HG02973 (cell line): ENCODE results near the gene KLHL11.
A peak's percentile ranks its signal among the peaks of the same experiment; 100 is the strongest.

Source experiments
- ATAC-seq: cut with Tn5 transposase; IDR thresholded peaks from one replicate; pipeline ENCODE4 v1.9.1; 2021; ENCODE audit warnings: moderate library complexity; ENCODE audit not compliant: unreplicated experiment

The KLHL11 gene, protein sequence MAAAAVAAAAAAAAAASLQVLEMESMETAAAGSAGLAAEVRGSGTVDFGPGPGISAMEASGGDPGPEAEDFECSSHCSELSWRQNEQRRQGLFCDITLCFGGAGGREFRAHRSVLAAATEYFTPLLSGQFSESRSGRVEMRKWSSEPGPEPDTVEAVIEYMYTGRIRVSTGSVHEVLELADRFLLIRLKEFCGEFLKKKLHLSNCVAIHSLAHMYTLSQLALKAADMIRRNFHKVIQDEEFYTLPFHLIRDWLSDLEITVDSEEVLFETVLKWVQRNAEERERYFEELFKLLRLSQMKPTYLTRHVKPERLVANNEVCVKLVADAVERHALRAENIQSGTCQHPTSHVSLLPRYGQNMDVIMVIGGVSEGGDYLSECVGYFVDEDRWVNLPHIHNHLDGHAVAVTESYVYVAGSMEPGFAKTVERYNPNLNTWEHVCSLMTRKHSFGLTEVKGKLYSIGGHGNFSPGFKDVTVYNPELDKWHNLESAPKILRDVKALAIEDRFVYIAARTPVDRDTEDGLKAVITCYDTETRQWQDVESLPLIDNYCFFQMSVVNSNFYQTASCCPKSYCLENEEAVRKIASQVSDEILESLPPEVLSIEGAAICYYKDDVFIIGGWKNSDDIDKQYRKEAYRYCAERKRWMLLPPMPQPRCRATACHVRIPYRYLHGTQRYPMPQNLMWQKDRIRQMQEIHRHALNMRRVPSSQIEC

DNA sequence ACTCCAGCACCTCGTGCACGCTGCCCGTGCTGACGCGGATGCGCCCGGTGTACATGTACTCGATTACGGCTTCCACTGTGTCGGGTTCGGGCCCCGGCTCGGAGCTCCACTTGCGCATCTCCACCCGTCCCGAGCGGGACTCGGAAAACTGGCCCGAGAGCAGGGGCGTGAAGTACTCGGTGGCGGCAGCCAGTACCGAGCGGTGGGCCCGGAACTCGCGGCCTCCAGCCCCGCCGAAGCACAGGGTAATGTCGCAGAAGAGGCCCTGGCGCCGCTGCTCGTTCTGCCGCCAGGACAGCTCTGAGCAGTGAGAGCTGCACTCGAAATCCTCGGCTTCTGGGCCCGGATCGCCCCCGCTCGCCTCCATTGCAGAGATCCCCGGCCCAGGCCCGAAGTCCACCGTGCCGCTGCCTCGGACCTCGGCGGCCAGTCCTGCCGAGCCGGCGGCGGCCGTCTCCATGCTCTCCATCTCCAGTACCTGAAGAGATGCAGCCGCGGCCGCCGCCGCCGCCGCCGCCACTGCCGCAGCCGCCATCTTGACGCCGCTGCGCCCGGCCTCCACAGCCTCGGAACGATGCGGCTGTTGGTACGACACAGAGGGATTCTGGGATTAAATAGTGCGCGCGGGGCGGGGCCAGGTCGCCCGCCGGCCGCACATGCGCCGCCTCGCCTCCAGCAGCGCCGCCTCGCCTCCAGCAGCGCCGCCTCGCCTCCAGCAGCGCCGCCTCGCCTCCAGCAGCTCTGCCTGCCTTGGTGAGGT is at the start of gene KLHL11:
Gene KLHL11 (minus strand): TSS at position 588 of the 760 bp plus-strand sequence. CDS start 53 bp downstream, at position 535.
- ATAC-seq = peak; percentile 77

DNA sequence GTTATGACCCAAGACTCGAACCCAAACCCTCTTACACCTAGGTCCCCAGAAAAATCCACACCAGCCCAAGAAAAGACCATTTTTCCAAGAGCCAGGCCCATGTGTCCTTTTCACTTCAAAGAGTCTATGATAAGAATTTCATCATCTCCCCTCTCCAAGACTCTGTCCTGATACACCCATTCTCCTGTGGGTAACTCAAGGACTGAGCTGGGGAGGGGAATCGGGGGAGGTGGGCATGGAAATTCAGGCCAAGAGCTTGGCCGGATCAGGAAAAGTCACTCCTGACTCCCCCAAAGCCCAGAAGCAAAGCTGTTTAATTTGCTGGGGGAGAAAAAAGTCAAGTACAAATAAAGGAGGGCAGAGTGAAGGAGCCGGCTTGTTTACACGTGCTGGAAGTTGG is 49.8 kb upstream of the KLHL11 start:
- no peak for ATAC-seq

DNA sequence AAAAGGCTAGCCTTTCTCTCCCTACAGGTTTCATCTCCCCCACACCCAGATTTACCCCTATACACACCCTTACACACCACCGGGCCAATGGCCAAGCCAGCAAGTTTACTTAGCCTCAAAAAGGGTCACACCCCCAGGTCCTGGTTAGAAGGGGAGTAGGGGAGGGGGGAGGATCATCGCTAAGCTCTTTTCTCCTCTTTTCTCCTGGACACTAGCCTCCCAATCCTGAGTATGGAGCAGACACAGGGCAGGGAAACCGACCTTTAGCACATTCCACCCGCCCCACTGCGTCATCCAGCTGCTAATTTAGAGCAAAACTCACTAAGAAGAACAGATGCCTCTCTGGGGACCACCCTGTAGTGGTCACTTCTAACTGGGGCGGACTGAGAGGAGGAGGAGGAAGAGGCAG is 49.1 kb upstream of the KLHL11 start:
- no peak for ATAC-seq

DNA sequence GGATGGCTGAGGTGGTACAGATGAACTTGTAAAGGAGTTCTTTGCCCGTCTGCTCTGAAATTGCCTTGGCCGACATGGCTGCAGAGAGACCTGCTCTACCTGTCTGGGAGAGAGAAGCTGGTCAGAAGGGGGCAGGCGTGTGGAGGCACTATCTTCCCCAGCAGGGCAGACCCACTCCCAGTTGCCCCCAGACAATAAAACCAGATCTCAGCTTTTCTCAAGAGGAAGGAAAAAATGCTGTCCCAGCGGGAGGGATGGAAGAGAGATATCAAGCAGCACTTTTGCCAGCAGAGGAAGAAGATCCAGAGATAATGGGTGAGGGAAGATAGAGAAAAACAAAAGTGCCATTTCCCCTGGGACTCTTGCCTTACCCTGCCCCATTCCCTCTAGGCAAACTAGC is 48.6 kb upstream of the KLHL11 start:
- no peak for ATAC-seq

DNA sequence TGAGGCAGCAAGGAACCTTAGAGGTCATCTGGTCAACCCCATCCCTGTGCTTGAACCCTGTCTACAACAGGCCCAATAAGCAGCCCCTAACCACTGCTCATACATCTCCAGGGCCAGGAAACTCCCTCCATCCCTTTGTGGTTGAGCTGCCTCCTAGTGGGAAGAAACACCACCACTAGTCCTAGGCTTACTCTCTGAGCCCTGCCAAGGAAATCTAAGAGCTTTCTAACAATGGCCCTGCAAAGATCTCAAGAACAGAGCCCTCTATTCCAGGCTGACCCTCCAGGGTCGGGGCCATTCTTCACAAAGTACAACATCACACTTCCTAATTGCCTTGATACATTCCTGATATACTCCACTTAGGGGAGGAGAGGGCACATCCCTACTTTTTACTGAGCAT is 47.7 kb upstream of the KLHL11 start:
- no peak for ATAC-seq

DNA sequence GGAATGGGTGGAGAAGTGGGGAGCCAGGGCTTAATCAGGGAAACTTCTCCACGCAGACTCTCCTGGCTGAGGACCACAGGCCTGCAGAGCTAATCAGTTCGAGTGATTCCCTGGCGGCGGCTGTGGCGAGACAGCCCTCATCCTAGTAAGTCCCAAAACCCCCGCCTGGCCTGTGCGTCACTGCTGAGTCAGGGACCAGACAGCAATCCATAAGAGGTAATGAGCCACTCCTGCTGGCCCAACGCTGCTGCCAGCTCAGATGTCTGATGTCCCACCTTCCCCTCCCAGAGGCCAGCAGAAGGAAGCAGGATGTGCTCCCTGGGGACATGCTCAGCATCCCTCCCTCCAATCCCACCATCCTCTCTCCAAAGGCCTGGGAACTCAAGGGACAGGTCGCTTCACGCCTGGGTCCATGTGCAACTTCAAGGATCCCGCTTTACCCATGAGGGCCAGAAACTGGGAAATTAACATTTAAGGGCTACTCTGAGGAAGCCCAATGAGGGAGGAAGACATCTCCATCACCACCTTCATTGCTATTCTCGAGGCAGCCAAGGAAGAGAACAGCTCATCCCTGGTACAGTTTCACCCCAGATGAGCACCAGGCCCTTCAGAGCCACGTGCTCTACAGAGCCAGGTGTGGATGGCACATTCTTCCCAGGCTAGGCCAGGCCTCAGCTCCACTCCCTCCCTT is 45.6 kb upstream of the KLHL11 start:
- no peak for ATAC-seq

DNA sequence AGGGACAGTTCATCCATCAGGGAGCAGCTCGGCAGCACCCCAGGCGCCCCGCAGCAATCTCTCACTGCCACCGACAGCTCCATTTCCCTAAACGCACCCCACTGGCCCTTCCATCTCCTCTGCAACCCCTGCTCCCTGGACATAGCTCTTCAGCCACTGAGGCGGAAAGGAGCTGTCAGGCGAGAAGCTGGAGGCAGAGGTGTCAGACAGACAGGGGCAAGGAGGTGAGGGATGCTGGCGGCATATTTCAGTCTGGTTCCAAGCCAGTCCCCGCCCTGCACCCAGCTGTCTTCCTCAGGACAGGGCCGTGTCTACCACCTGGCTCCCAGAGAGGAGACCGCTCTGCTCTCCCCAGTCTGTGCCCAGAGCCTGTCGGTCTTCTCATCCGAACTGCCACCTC is 43.9 kb upstream of the KLHL11 start:
- ATAC-seq = no peak

DNA sequence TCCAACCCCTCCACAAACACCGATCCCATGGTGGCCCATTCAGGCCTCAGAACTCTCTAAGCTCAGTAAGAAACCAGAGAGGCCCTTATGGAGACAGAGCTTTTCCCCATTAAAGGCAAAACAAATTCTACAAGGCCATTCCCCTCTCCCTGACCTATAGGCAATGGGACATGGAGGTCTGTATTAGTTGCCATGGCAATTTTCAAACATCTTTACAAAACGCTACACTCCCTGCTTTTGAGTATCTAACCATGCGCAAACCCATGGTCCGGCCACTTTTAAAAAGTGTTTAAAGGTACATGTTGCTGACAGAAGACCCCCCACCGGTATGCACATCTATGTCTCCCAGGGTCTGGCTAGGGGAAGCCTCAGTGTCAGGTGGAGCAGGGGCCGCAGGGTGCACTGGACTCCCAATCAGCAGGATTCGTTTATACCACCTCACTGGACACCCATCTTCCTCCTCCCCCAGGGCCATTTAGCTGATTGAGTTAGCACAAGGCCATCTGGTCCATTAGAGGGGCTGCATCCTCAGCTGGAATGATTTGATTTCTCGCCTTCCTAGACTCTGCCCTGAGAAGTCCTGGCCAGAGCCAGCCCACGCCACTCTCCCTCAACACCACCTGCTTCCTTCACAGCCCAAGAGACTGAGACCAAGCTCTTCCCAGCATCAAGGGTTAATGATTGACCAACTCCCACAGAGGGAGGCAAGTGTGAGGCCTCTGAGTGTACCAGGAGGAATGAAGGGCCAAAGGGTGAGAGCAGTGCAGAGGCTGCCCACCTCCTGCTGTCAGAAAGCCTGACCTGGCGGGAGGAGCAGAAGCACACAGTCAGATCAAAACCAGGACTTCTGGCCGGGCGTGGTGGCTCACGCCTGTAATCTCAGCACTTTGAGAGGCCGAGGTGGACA is 42.7 kb upstream of the KLHL11 start:
- no peak for ATAC-seq

DNA sequence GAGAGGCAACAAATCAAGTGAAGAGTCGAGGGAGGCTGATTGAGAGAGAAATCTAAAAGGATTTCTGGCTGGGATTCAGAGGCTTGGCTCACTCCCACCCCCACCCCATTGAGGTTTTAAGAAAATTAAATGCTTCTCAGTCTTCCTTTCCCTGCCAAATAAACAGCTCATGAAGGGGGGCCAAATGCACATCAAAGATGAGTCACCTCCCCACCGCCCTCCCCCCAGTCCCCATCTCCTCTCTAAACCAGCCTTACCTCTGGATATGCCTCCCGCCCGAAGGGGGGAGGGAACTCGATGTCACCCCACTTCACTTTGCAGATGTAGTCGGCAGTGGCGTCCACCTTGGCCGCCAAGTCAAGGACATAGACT is 41.9 kb upstream of the KLHL11 start:
- ATAC-seq = no peak

DNA sequence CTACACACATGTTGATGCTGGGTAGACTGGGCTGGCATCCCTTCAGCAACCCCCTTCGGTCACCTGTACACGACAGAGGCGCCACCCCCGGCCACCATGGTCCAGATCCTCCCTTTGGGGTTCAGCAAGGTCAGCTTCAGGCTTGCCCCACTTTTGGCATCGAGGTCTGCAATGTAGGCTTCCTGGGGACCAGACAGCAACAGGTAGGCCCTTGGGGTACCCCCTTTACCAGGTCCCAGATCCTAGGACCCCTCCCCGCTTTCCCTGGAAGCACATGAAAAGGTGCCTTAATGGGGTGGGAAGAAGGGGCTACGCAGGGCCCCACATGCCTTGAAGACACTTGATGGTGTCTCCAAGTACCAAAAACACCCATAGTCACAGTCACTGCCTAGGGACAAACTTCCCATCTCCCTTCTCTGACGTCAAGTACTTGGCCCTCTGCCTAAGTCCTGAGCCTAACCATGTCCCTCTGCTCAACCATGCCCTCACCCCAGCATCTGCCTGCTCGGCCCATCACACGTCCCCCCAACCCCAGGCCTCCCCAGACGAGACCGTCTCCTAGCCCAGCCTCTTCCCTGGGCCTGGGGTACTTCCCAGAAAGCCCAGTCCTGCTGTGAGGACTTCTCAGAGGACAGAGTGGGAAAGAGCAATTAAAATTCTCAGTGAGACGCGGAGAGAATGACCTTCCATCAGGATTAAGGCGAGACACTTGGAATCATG is 41.4 kb upstream of the KLHL11 start:
- no peak for ATAC-seq

DNA sequence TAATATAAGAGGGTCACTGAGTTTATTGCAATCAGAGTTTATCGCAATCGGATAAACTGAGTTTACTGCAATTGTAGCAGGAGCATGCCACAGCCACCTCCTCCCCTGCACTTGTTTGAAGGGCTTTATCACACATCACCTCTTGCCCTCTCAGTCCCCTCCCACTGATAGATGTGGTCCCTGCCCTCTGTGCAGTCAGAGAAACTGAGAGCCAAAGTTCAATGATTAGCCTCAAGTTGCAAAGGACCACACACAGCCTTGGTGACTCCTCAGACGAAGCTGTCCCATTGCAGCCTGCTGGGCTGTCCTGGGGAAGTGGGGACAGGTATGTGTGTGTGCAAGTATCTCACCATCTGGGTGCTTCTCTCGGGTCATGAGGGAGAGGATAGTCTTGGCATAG is 39.9 kb upstream of the KLHL11 start:
- no peak for ATAC-seq

DNA sequence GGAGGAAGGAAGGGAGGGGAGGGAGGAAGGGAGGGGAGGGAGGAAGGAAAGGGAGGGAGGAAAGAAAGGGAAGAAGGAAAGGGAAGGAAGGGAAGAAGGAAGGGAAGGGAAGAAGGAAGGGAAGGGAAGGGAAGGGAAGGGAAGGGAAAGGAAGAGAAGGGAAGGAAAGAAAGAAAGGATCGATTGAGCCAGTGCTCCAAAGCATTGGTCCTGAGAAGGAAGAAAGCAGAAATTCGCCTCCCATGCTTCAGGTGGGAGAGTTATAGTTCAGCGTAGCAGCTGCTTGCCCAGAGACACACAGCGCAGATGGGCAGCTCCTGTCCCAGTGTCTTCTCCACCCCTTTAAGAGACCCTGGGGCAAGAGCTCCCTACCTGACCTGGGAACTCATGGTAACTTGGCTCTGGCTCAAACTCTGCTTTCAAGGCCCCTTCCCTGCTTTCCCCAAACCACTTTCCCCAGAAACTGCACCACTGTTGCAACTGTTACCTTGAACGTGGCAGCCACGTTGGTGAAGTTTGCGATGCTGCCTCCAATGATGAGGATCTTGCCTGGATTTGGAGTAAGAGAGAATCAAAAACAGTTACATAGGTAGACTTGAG is 39.1 kb upstream of the KLHL11 start:
- no peak for ATAC-seq

DNA sequence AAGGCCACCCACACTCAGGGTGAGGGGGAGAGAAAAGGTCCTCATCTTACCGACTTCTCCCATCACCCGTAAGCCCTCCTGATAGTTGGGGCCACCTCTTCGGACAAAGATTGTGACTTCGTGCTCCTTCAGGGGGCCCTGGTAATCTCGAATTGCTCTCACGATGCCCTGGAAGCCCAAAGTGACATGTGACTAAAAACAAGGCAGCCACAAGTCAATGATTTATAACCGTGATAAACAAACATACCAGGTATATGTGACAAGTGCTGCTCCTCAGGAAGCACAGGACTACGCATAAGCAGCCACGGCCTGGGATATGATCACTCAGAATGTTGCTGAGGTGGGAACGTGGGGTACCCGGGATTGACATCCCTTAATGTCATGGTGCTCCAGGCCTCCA is 36.4 kb upstream of the KLHL11 start:
- ATAC-seq = no peak

DNA sequence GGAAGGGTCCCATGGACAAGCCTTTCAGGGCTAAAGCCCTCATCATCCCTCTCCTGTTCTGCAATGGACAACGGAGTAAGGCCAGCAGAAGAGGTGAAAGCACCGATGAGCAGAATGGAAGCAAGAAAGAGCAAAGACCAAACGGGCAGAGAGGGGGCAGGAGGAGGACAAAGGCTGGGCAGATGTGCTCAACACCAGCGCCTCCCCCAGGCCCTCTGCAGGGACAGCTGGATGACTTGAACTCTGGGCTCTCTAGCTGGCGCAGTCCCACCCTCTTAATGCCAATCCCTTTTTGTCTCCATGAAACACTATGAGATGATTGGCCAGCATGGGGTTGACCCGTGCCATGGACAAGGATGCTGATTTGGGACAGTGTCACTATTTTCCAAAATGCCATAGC is 31.5 kb upstream of the KLHL11 start:
- ATAC-seq = no peak

DNA sequence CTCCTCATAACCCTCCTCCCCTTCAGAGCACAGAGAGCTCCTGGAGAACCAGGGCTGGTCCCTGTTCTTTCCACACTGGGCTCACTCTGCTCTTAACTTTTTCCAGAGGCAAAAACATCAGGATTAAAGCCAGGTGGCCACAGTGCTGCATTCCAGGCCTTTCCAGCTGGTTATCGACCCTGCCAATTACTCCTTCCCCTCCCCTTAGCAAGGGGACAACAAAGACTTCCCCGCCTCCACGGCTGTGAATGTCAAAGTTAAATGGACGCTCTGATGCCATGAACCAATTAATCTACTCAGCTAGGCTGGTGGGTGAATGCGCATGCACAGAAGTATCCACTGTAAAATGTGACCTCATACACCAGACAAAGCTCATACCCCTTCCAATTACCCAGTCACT is 30.4 kb upstream of the KLHL11 start:
- no peak for ATAC-seq

DNA sequence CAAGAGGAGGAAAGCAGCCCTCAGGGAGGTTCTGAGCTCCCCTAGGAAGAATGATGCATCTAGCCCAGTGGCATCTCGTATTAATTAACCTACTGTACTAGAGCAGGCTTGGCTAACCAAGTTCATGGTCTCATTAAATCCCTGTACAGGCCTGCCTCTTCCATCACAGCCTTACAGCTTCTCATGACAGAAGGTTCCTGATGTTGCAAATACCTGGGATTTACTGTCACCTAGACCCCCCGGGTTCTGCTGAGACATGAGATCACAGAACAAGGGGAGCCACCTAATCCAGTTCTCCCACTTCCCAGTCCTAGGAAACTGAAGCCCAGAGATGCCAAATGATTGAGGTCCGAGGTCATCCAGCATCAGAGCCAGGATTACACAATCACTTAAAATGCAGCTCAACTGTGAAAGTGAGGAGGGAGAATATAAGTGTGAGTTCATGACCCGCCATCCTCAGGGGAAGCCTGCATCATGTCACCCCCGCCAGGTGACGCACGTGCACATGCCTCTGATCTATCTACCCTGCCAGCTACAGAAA is 29.6 kb upstream of the KLHL11 start:
- ATAC-seq = no peak

DNA sequence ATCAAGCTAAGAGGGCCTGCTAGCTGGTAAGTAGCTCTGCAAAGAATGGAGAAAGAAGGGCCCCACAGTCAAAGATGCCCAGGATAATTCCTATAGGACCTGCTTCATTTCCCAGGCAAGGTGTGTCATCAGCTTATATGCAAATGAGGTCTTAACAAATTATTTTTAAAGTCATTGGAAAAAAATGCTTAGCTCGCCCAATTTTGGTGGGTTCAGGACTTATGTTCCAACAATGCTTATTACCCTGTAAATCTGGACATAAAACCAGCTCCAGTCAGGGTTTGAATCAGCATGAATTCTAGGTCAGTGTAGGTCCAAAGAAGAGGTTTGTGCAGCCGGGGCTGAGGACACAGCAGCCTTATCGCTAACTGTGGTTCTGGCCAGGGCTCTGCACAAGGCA is 28.2 kb upstream of the KLHL11 start:
- no peak for ATAC-seq

DNA sequence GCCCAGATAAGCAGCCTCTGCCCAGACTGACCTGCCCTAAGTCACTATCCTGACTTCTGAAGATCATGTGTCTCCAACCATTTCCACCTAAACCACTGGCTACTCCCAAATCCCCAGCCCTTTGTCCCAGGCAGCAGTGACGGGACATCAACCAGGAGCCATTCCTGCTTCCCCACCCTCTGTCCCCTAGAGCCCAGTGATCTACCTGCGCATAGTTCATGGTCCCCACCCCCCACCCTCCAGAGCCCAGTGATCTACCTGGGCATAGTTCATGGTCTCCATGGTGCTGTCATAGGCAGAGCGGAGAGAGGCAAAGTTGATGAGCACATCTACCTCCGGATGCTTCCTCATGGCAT is 26.8 kb upstream of the KLHL11 start:
- no peak for ATAC-seq
